GM21529 (cell line): ENCODE data around the gene SELENOV.

ENCODE experiments used
- ATAC-seq: cut with Tn5 transposase; IDR thresholded peaks from one replicate; pipeline ENCODE4 v1.9.1; 2021; ENCODE audit not compliant: unreplicated experiment

Gene SELENOV

DNA sequence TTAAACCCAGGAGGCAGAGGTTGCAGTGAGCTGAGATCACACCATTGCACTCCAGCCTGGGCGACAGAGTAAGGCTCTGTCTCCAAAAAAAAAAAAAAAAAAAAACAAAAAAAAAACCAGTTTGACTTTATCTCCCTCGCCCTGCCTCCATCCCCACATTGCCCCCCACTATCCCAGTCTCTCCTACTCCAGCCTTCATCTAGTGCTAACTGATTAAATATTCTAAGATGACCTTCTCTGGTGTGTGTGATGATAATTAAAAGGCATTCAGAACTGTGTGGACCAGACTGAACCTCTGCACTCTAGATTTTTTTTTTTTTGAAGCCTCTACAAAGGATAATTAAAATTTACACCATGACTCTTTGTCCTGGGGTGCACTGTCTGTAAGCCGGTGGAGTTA lies 22.2 kb upstream of the SELENOV start:
- no peak for ATAC-seq

GRCh38 chr19:39494661-39495060 lies 20.3 kb upstream of the SELENOV start:
- ATAC-seq: no peak

GRCh38 chr19:39496063-39496462 lies 18.9 kb upstream of the SELENOV start:
- no peak for ATAC-seq

GRCh38 chr19:39497701-39497995 lies 17.3 kb upstream of the SELENOV start:
- no peak for ATAC-seq

DNA sequence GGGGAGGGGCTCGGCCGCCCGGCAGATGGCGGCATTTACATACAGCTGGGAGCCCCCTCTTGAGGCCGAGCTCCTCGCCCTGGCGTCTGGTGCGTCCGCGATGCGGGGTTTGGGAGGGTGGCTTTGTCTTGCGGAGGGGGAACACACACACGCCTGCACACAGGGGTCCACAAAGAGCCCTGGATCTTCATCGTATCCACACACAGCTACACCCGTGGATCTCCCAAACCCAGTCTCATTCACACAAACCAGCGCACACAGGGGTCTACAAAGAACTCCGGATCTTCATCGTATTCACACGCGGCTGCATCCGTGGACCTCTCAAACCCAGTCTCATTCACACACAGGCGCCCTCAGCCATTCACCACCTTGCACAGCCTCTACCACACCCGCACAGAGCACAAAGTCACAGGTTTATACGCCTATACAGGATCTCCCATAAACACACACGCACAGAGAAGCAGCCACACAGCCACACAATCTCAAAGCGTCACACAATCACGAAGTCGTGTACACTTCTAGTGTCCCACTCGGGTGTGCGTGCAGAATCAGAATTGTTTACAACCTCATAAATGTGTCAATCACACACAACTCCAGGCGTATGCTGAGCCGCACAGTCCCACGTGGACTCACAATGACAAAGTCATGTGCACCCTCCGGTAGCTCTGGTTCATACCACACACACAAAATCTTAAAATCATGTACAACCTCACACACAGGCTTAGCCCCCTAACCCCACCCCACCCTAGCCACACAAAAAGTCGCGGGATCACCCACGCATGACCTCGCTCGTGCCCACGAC lies 16.7 kb upstream of the SELENOV start:
- no peak for ATAC-seq

DNA sequence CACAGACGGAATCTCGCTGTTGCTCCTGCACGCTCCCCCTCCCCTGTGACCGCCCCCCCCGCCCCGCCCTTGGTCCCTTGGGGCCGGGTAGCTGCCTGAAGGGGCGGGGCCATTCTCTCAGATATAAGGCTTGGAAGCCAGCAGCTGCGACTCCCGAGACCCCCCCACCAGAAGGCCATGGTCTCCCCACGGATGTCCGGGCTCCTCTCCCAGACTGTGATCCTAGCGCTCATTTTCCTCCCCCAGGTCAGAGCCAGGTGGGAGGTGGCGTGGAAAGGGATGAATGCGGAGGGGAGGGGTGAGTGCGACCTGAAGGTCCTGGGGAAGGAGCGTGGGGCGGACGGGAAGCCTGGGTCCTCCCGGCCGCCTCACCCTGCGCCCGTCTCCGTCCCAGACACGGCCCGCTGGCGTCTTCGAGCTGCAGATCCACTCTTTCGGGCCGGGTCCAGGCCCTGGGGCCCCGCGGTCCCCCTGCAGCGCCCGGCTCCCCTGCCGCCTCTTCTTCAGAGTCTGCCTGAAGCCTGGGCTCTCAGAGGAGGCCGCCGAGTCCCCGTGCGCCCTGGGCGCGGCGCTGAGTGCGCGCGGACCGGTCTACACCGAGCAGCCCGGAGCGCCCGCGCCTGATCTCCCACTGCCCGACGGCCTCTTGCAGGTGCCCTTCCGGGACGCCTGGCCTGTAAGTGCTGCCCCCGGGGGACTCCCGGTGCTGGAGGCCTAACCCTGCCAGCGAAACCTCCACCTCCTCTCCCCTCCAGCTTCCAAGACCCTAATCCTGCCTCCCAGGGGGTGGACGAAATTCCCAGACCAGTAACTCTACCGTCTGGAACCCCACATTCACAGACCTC lies 15.9 kb upstream of the SELENOV start, which contains the start of gene DLL3:
DLL3 (plus strand) TSS at position 150 of the 845 bp plus-strand sequence; CDS start at position 178, 28 bp downstream.
- ATAC-seq: no peak

DNA sequence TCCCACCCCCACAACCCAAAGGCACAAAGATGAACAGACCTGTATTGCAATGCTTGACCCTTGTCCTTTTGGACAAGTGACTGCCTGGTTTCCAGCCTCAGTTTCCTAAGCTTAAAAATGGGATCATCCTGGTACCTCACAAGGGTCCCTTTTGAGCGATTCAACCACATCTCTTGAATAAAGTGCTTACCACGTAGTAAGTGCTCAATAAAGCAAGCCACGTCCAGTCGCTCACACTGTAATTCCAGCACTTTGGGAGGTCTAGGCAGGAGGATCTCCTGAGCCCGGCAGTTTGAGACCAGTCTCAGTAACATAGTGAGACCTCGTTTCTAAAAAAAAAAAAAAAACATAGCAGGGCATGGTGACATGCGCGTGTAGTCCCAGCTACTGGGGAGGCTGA lies 15.0 kb upstream of the SELENOV start:
- ATAC-seq: no peak

DNA sequence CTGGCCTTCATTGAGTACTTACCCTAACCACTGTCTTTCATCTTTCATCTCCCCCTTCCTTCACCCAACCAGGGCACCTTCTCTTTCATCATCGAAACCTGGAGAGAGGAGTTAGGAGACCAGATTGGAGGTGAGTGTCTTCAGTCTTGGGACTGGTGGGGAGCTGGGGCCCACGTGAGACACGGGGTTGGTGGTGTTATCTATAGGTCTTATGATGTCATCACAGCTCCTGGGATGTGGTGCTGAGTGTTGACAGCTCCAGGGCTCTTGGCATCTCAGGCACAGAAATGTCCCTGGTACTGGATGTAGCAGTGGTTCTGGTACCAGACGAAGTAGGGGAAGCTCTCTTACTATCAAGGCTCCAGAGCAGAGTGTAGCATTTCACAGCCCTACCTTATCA lies 14.4 kb upstream of the SELENOV start:
- ATAC-seq: no peak

- ATAC-seq: no peak
These were observed 13.6 kb upstream of the SELENOV start for GRCh38 chr19:39501340-39501739.

DNA sequence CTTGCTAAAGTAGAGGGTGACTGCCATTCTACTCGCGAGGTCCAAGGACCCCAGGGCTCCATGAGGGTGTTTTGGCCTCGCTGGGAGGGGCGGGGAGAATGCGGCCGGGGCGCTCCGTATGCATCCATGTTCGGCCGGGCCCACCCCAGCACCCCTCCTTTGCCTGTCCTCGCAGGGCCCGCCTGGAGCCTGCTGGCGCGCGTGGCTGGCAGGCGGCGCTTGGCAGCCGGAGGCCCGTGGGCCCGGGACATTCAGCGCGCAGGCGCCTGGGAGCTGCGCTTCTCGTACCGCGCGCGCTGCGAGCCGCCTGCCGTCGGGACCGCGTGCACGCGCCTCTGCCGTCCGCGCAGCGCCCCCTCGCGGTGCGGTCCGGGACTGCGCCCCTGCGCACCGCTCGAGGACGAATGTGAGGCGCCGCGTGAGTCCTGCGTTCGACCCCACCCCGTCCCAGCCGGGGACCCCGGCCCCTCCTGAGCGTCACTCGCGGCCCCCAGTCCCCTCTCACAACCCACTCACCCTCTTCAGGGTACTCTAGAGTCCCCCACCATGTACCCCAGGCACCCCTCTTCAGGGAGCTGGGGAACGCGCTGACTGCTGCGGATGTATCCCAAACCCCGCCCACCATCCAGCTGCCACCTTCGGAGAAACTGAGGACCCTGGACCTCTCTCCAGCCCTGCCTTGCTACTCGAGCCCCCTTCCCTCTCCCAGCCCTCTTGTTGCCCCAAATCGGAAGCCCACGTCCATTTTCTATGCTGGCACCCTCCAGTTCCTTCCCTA lies 12.1 kb upstream of the SELENOV start:
- no peak for ATAC-seq

DNA sequence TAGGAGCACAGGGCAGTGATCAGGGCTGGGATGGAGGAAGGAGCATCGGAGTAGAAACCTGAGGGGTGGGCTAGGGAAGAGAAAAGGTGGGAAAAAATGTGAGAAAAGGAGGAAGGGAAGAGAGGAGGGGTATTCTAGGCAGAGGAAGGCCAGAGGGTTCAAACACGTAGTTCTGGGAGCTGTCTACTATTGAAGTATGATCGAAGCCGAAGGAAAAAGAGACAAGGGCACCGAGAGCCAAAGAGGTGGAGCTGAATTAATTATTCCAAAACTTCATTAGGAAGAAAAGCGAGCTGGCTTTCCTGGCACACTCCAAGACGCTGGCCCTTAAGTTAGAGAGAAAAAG lies 8.4 kb upstream of the SELENOV start:
- ATAC-seq: no peak

- ATAC-seq: peak; percentile 48
These were observed 7.8 kb upstream of the SELENOV start for GRCh38 chr19:39506944-39507714.

DNA sequence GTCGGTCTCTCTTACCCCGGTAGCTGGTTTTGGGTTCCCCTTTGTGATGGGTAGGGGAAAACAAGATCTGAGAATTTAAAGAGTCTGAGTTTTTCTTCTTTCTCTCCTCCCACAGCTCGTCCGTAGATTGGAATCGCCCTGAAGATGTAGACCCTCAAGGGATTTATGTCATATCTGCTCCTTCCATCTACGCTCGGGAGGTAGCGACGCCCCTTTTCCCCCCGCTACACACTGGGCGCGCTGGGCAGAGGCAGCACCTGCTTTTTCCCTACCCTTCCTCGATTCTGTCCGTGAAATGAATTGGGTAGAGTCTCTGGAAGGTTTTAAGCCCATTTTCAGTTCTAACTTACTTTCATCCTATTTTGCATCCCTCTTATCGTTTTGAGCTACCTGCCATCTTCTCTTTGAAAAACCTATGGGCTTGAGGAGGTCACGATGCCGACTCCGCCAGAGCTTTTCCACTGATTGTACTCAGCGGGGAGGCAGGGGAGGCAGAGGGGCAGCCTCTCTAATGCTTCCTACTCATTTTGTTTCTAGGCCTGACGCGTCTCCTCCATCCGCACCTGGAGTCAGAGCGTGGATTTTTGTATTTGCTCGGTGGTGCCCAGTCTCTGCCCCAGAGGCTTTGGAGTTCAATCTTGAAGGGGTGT lies 7.1 kb upstream of the SELENOV start:
- no peak for ATAC-seq

- no peak for ATAC-seq
These were observed 6.3 kb upstream of the SELENOV start for GRCh38 chr19:39508629-39509028.

- ATAC-seq: no peak
These were observed 5.7 kb upstream of the SELENOV start for GRCh38 chr19:39509233-39509632.

DNA sequence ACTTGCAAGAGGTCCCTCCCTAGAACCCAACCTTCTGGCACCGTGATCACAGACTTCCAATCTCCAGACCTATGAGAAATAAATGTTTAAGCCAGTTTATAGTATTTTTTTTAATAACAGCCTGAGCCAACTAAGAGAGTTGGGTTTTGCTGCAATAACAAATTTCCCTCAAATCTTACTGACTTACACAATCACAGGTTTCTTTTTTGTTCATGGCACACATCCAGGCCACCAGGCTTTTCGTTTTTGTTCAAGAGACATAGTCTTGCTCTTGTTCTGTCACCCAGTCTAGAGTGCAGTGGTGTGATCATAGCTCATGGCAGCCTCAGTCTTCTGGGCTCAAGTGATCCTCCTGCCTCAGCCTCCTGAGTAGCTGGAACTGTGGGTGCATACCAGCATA lies 2.0 kb upstream of the SELENOV start:
- ATAC-seq: no peak

DNA sequence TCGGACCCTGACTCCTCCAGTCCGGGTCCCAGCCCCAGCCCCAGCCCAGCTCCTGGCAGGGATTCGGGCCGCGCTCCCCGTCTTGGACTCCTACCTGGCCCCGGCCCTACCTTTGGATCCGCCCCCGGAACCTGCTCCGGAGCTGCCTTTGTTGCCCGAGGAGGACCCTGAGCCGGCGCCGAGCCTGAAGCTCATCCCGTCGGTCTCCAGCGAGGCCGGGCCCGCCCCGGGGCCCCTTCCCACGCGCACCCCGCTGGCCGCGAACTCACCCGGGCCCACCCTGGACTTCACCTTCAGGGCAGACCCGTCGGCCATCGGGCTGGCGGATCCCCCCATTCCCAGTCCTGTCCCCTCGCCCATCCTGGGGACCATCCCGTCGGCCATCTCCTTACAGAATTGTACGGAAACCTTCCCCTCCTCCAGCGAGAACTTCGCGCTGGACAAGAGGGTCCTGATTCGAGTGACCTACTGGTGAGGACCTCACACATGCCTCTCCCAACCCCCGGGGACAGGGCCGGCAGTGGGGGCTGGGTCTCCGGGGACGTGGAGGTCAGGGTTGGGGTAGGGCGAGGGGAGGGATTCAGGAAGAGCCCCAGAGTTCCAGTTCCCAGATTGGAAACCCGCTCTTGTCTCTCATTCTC lies 732 bp downstream of the SELENOV start:
- no peak for ATAC-seq

DNA sequence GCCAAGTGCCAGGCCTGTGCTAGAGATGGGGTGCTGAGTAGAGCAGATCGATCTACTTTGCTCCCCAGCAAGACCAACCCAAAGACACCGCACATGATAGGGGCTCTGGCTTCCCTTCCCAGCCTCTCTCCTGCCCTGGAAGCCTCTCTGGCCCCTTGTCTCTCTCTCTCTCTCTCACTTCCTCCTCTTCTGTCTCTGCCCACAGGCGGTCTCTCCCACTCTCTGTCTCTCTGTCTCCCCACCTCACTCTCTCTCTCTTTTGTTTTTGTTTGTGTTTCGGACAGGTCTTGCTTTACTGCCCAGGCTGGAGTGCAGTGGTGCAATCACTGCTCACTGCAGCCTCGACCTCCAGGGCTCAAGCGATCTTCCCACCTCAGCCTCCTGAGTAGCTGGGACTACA lies 1.3 kb downstream of the SELENOV start:
- ATAC-seq: no peak

- ATAC-seq: no peak
These were observed 2.5 kb downstream of the SELENOV start for GRCh38 chr19:39517432-39517831.

- ATAC-seq: no peak
These were observed 3.5 kb downstream of the SELENOV start for GRCh38 chr19:39518458-39518857.
